Activated CD8-positive, alpha-beta memory T cell treated with anti-CD3 and anti-CD28 coated beads for 24 hours (primary cell): ENCODE results near the gene SH3TC2.

ENCODE experiments used
- DNase-seq: peaks from one replicate; pipeline ENCODE4 v3.0.0-alpha.2; 2020

Gene SH3TC2

DNA sequence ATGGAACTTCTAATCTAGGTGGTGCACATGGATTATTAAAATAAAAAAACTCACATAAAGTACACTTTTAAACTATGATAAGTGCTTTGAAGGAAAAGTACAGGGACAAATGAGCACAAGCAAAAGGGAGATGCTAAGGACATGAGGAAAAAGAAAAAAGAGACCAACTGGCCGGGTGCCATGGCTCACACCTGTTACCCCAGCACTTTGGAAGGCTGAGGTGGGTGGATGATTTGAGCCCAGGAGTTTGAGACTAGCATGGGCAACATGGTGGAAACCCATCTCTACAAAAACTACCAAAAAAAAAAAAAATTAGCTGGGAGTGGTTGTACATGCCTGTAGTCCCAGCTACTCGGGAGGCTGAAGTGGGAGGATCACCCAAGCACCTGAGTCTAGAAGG is 67.1 kb downstream of the SH3TC2 start:
- no peak for DNase-seq

GRCh38 chr5:148993283-148993936 is 69.5 kb downstream of the SH3TC2 start:
- DNase-seq: no peak

DNA sequence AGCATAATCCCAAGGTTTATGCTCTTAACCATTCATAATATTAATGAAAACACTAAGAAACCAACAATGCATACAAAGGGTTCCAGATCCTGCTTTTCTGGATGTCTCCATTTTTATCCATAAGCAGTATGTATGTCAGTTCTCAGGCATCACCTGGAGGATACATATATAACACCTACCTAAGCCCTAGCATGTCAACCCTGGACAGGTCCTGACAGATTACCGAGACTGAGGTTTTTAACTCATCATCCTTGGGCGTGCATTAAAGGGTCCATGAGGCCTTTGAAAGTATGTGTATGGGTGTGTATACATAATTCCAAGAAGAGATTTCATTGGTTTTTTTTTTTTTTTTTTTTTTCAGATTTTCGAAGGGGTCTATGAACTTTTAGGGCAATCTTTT is 70.6 kb downstream of the SH3TC2 start:
- no peak for DNase-seq

DNA sequence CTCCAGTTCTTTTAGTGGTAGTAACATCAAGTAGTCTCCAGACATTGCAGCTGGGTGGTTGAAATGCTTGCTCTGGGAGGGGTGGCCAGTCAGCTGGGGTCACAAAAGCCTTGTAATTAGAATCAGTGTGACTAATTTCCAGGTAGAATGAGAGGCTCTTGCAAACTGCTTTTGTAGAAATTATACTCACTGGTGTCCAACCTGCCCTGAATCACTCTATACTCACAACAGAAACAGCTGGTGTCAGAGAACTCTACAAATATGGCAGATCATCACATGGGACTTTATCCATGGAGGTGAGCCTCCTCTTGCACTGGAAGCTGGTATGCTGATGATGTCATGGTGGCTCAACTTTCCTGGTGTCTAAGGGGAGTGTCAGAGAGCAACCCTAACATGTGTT is 71.3 kb downstream of the SH3TC2 start:
- no peak for DNase-seq

- no peak for DNase-seq
Observed at GRCh38 chr5:148990817-148991216, 72.0 kb downstream of the SH3TC2 start.

- DNase-seq: no peak
Observed at GRCh38 chr5:148989567-148989966, 73.3 kb downstream of the SH3TC2 start.

GRCh38 chr5:148988328-148988727 is 74.5 kb downstream of the SH3TC2 start:
- DNase-seq: no peak

DNA sequence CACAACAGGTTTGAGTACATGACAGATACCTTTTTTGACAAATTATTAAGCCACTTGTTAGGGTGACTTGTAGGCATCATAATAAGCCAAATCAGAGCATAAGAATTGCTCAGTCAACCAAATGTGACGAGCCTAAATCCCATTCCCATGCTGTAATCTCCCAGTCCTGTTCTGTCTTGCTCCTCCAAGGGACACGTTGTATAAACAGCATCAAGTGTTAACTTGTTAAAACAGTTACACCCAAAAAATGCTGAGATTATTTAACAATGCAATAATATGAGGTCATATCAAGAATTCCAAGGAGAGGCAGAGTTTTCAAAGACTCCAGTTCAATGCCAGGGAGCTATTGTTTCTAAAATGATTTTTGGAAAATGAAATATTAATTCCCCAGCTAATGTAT is 76.2 kb downstream of the SH3TC2 start:
- DNase-seq: no peak

GRCh38 chr5:148984345-148984744 is 78.5 kb downstream of the SH3TC2 start:
- no peak for DNase-seq

DNA sequence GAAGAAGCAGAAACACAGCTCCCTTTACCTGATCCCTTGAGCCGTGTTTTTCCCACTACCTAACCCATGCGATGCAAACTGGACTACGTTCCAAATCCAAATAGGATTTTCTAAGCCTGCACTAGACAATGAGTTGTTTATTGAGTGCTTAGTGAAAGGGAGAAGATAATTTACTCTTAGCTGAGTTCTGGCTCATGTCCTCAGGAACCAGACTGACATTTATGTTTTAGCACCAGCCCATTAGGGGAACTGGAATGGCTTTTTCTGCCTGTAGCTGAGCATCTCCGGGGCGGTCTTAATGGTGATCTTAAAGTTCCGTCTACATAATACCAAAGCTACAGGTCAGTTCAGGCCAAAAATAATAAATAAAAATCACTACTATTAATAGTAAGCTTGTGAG is 81.5 kb downstream of the SH3TC2 start:
- no peak for DNase-seq

- DNase-seq: no peak
Observed at GRCh38 chr5:148980731-148981130, 82.1 kb downstream of the SH3TC2 start.

DNA sequence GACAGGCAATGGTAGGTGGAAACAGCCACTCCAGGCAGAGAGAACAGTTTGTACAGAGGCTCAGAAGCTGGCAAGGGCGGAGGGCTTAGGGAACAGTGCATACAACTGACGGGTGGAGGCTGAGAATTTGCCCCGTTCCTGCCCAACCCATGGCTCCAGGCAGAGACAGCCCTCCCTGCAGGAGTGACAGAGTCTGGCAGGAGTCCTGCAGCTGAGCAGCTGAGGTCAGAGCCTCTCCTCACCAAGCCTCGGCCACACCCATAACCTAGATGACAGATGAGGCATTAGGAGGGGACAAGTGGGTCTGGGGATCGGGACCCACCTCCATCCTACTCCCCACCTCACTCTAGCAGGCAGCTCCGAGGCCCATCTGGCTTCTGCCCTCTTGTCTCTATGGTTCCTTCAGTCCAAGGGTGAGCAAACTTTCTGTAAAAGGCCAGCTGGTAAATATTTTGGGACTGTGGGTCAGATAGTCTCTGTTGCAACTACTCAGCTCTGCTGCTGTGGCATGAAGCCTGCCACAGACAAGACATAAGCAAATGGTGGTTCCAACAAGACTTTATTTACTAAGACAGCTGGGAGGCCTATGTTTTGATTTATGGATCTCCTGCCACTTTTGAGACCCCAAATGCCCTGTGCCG is 83.7 kb downstream of the SH3TC2 start:
- no peak for DNase-seq

- no peak for DNase-seq
Observed at GRCh38 chr5:148978370-148979082, 84.3 kb downstream of the SH3TC2 start.

- no peak for DNase-seq
Observed at GRCh38 chr5:148976569-148977381, 86.1 kb downstream of the SH3TC2 start.

DNA sequence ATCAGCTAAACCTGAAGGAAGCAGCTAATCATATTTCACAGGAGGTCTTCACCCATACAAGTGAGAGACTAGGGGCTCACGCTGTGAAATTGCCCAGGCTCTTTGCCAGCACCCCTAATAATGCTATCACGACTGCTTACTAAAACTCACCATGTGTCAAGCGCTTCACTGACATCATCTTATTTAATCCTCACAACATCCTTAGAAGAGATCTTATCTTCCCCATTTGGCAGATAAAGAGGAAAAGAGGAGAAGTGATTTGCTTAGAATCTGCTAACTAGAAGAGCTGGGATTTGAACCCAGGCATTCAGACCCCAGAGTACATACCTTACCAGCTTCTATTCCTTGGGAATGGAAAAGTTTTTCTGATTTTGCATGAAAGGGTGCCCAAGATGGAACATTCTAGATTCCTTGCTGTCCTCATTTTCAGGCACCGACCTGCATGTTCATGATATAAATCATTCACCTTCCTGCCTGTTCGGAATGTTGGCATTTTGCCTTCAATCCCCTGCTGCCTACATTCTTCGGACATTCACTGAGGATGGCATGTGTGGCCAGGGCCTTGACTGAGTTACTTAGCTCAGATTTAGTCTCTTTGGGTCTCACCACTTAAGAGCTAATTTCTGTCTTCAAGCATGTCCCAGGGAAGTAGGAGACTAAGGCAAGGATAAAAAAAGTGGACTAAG is 88.1 kb downstream of the SH3TC2 start:
- DNase-seq: no peak

- no peak for DNase-seq
Observed at GRCh38 chr5:148973455-148973854, 89.4 kb downstream of the SH3TC2 start.

- DNase-seq: no peak
Observed at GRCh38 chr5:148972974-148973374, 89.9 kb downstream of the SH3TC2 start.

DNA sequence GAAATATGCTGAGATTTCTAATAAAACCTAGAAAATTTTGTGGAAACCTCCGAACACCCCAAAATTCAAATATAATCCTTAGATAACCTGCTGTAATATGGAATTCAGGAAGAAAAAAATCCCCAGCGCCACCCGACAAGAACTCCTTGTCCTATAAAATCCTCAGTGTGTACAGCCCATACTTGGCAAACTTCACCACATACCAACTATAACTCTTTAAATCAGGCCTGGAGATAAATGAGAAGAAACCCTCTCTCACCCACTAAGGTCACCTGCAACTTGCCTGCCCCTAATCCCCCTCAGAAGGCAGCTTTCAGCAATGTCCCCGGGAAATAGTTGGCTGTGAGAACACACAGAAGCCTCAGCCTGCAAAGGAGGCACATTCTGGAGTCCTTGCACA is 90.5 kb downstream of the SH3TC2 start:
- no peak for DNase-seq

DNA sequence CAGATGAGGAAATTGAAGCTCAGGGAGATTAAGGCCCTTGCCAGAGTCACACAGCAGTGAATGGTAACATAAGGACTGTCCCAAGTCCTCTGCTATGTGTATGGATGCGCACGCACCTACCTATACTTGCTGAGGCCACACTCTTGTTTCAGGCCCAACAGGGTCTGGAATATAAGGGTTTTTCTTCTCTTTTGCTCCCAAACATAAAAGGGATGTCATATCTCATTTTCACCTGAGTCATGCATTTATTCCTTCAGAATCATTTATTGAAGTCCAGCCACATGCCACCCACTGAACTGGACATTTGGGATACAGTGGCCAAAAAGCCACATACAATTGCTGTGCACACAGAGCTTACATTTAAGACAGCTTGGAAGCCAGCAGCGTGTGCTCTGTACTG is 92.0 kb downstream of the SH3TC2 start:
- DNase-seq: no peak

DNA sequence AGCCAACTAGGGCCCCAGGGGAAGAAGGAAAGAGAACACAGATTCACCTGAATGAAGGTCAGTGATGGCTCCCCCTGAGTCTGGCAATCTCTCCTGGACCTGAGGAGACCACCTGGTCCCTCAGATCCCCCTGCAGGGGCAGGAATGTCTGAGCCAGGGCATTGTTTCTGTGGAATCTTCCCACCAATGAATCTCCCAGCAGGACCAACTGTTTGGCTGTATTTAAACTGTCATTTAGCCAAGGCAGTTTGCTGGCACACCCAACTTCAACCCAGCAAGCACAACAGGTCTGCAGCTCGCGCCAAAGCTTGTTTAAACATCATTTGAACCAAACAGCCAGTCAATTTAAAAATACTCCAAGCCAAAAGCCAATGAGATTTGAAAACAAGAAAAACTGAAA is 92.6 kb downstream of the SH3TC2 start:
- DNase-seq: no peak

- no peak for DNase-seq
Observed at GRCh38 chr5:148969291-148969690, 93.6 kb downstream of the SH3TC2 start.

GRCh38 chr5:148968311-148968710 is 94.6 kb downstream of the SH3TC2 start:
- DNase-seq: no peak

- no peak for DNase-seq
Observed at GRCh38 chr5:148967783-148968182, 95.1 kb downstream of the SH3TC2 start.
